K562 (cell line): Measurements from ENCODE around the gene DDX39A. TPM values are rescaled to one million over a fixed set of nuclear protein-coding genes. Genes with fewer than 3 reads are reported as not detected.

Experiments
- ATF7 ChIP-seq: fragments of 450-650 bp; IDR thresholded peaks from 2 replicates; pipeline ENCODE4 v1.7.1; 2014; ENCODE audit warnings: mild to moderate bottlenecking, moderate library complexity
- CHD1 ChIP-seq: fragments of 200-600 bp; sonication (generic); IDR thresholded peaks from one replicate; pipeline ENCODE4 v1.6.1; 2012; ENCODE audit warnings: mild to moderate bottlenecking, moderate library complexity, low read length, inconsistent platforms
- GABPB1 ChIP-seq: sonication (generic); formaldehyde crosslinking; IDR thresholded peaks from 2 replicates; pipeline ENCODE4 v1.8.0; 2022; ENCODE audit warnings: mild to moderate bottlenecking, missing genetic modification reagents
- HMG20A ChIP-seq: fragments of 450-650 bp; formaldehyde crosslinking; conservative IDR thresholded peaks from 2 replicates; pipeline ENCODE4 v1.4.0; 2020; ENCODE audit warnings: mild to moderate bottlenecking, mixed read lengths
- KAT2B ChIP-seq: IDR thresholded peaks from one replicate; pipeline ENCODE4 v1.6.1; 2012; ENCODE audit warnings: low read depth, mild to moderate bottlenecking, control low read depth, inconsistent platforms, low read length, moderate library complexity
- NR4A1 ChIP-seq, 2 experiments: fragments of 250-450 bp in 1 of 2; fragments of 450-650 bp in 1 of 2; sonication (Bioruptor Pico) in 1 of 2; IDR thresholded peaks; 2 replicates each; pipeline versions ENCODE4 v1.4.0 to v1.6.1; 2016 to 2020; ENCODE audit warnings: mild to moderate bottlenecking in 2 of 2, missing compliant biosample characterization in 1 of 2, missing genetic modification characterization in 1 of 2, moderate library complexity in 1 of 2
- TCF7 ChIP-seq: sonication (generic); IDR thresholded peaks from 2 replicates; pipeline ENCODE4 v1.6.1; 2016; ENCODE audit warnings: antibody characterized with exemption, borderline replicate concordance
- YY1 ChIP-seq, 3 experiments: IDR thresholded peaks; 2 replicates each; pipeline ENCODE4 v1.6.1; 2011; ENCODE audit warnings: low read length in 2 of 3, mild to moderate bottlenecking in 2 of 3, moderate library complexity in 2 of 3, borderline replicate concordance in 1 of 3, control low read depth in 1 of 3, low read depth in 1 of 3; ENCODE audit not compliant: insufficient read depth in 3 of 3, insufficient replicate concordance in 2 of 3, control insufficient read depth in 1 of 3, insufficient read length in 1 of 3; ENCODE audit errors: extremely low read depth in 1 of 3
- ZNF24 ChIP-seq: fragments of 450-650 bp; IDR thresholded peaks from 2 replicates; pipeline ENCODE4 v1.6.1; 2016
- ZNF316 ChIP-seq: fragments of 450-650 bp; IDR thresholded peaks from 2 replicates; pipeline ENCODE4 v1.6.1; 2016
- polyA plus RNA-seq, 8 experiments: library from polyadenylated mRNA; depleted of rRNA in 4 of 8; stranded (reverse) in 5 of 8; unstranded in 3 of 8; fragments of >200 nt; fragmentation: Nextera tagmentation in 2 of 8; fragmentation: Illumina TruSeq in 1 of 8; extraction: Ambion mirVana in 2 of 8; extraction: Trizol in 1 of 8; gene quantifications; 2 replicates each; pipeline versions ENCODE4 v1.2.1 to v1.2.3, GENCODE V29; 2011 to 2014; ENCODE audit warnings: inconsistent platforms in 1 of 8, missing spikeins in 1 of 8
- total RNA-seq, 7 experiments: library from RNA; depleted of rRNA in 6 of 7; stranded (reverse); fragments of >200 nt in 6 of 7; fragmentation: Illumina TruSeq in 2 of 7; extraction: Trizol in 2 of 7; gene quantifications; 2 replicates each; pipeline versions ENCODE4 v1.2.1 to v1.2.3, GENCODE V29; 2011 to 2021; ENCODE audit warnings: low replicate concordance in 1 of 7
- TF ChIP-seq, protein P1 (sequence below): fragments of 450-650 bp; IDR thresholded peaks from 2 replicates; pipeline ENCODE4 v1.6.1; 2017; ENCODE audit warnings: mild to moderate bottlenecking, moderate library complexity
- TF ChIP-seq, protein P2 (sequence below): sonication (generic); IDR thresholded peaks from 2 replicates; pipeline ENCODE4 v1.6.1; 2016
- TF ChIP-seq, protein P3 (sequence below), 2 experiments: fragments of 450-650 bp in 1 of 2; sonication (generic) in 1 of 2; formaldehyde crosslinking in 1 of 2; IDR thresholded peaks; 2 replicates each; pipeline versions ENCODE4 v1.7.1 to v1.9.0; 2016 to 2022; ENCODE audit warnings: inconsistent platforms in 1 of 2, mild to moderate bottlenecking in 1 of 2, missing genetic modification reagents in 1 of 2

The DDX39A gene
- total and polyA plus RNA-seq, 9 of the 15 experiments (the other 6 are each of a cell fraction or from before 2014, with no cell fraction given) = 90.3 to 250 (median 188) TPM

DNA sequence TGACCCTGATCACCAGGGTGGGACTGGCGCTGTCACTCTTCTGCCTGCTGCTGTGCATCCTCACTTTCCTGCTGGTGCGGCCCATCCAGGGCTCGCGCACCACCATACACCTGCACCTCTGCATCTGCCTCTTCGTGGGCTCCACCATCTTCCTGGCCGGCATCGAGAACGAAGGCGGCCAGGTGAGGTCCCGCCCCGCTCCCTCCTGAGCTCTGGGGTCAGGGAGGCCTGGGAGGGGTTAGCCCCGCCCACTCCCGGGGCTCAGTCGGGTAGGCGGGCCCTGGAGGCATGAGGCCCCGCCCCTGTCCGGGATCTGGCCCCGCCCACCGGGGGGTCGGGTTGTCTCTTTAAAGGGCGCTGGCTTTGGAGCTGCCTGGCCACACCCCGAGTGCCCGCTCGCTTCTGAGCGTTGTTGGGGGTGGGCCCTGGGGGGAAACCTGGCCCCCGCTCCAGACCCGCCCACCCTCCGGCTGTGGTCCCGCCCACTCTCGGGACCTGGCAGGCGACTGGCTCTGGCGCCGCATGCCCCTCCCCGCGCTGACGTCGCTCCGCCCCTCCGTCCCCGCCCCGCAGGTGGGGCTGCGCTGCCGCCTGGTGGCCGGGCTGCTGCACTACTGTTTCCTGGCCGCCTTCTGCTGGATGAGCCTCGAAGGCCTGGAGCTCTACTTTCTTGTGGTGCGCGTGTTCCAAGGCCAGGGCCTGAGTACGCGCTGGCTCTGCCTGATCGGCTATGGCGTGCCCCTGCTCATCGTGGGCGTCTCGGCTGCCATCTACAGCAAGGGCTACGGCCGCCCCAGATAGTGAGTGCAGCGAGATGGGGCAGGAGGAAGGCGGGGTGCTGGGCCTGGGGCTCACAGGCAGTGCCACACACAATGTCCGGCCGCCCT, 13.1 kb downstream of the DDX39A start (continued):
- TF ChIP-seq YY1 (IDR thresholded peaks at IDR 0.05; ENCODE audit: borderline replicate concordance in 1 of 3, control insufficient read depth in 1 of 3, extremely low read depth in 1 of 3, insufficient read depth in 3 of 3, insufficient read length in 1 of 3, insufficient replicate concordance in 2 of 3, low read depth in 1 of 3, low read length in 2 of 3) (peak in 1 of 3 experiments; percentile 31), ZNF24 (no peak), ATF7 (peak; percentile 59; the same call in 1 of the 2 replicates), KAT2B (no peak), HMG20A (CRISPR knock-in tag) (no peak), TCF7 (no peak), GABPB1 (CRISPR knock-in tag) (peak; percentile 78), NR4A1 (CRISPR knock-in tag; IDR thresholded peaks at IDR 0.05) (peak; percentile 22; the same call in 1 of the 2 replicates), NR4A1 (tag; IDR thresholded peaks at IDR 0.05) (no peak), ZNF316 (no peak), CHD1 (no peak)
- TF ChIP-seq, protein P1, sequence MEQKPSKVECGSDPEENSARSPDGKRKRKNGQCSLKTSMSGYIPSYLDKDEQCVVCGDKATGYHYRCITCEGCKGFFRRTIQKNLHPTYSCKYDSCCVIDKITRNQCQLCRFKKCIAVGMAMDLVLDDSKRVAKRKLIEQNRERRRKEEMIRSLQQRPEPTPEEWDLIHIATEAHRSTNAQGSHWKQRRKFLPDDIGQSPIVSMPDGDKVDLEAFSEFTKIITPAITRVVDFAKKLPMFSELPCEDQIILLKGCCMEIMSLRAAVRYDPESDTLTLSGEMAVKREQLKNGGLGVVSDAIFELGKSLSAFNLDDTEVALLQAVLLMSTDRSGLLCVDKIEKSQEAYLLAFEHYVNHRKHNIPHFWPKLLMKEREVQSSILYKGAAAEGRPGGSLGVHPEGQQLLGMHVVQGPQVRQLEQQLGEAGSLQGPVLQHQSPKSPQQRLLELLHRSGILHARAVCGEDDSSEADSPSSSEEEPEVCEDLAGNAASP = no peak
- TF ChIP-seq, protein P2, sequence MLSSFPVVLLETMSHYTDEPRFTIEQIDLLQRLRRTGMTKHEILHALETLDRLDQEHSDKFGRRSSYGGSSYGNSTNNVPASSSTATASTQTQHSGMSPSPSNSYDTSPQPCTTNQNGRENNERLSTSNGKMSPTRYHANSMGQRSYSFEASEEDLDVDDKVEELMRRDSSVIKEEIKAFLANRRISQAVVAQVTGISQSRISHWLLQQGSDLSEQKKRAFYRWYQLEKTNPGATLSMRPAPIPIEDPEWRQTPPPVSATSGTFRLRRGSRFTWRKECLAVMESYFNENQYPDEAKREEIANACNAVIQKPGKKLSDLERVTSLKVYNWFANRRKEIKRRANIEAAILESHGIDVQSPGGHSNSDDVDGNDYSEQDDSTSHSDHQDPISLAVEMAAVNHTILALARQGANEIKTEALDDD = no peak
- TF ChIP-seq, protein P3, sequence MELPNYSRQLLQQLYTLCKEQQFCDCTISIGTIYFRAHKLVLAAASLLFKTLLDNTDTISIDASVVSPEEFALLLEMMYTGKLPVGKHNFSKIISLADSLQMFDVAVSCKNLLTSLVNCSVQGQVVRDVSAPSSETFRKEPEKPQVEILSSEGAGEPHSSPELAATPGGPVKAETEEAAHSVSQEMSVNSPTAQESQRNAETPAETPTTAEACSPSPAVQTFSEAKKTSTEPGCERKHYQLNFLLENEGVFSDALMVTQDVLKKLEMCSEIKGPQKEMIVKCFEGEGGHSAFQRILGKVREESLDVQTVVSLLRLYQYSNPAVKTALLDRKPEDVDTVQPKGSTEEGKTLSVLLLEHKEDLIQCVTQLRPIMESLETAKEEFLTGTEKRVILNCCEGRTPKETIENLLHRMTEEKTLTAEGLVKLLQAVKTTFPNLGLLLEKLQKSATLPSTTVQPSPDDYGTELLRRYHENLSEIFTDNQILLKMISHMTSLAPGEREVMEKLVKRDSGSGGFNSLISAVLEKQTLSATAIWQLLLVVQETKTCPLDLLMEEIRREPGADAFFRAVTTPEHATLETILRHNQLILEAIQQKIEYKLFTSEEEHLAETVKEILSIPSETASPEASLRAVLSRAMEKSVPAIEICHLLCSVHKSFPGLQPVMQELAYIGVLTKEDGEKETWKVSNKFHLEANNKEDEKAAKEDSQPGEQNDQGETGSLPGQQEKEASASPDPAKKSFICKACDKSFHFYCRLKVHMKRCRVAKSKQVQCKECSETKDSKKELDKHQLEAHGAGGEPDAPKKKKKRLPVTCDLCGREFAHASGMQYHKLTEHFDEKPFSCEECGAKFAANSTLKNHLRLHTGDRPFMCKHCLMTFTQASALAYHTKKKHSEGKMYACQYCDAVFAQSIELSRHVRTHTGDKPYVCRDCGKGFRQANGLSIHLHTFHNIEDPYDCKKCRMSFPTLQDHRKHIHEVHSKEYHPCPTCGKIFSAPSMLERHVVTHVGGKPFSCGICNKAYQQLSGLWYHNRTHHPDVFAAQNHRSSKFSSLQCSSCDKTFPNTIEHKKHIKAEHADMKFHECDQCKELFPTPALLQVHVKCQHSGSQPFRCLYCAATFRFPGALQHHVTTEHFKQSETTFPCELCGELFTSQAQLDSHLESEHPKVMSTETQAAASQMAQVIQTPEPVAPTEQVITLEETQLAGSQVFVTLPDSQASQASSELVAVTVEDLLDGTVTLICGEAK (IDR thresholded peaks at IDR 0.05) = no peak
- TF ChIP-seq, protein P3 (CRISPR knock-in tag; IDR thresholded peaks at IDR 0.05) = no peak
